HG02938 (cell line): ENCODE measurements around the gene PEX14.
"Not testable (repeated sequence)": the region's sequence is repeated elsewhere in the genome, so short reads cannot be mapped to it uniquely, and the experiment has no call there.

Experiments used
- ATAC-seq: cut with Tn5 transposase; IDR thresholded peaks from one replicate; pipeline ENCODE4 v1.9.1; 2021; ENCODE audit warnings: mild to moderate bottlenecking, moderate library complexity; ENCODE audit not compliant: unreplicated experiment

PEX14 gene

DNA sequence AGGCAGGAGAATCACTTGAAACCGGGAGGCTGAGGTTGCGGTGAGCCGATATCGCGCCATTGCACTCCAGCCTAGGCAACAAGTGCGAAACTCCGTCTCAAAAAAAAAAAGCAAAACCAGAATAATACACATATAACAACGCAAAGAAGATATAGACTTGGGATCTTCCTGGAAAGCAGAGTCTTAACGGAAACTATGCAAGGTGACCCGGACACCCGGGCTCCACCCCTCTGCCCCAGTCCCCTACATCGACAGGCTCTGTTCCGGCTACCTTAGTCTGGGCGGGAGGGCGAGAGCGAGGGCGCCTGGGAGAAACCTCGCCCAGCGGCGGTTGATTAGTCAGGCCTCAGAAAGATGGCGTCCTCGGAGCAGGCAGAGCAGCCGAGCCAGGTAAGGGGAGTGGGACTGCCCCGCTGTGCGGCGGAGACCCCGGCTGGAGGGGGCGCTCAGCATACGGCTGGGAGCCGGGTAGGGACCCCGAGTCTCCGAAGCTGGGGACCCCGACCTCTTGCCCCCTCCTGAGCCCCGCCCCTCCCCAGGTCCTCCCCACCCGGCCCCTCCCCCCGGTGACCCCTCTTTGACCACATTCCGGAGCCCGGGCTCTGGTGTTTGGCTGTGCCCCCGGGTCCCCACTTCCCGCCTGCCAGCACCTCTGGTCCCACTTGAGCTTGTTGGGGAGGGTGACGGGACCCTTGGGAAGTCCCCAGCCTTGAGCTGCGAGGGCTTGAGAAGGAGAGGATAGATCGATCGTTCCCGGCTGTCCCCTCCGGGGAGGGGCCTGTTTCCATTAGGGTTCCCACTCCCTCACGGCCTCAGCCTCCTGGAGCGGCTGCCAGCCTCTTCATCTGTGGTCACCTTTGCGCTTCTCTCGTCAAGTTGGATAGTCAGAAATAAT lies at the start of gene PEX14:
Gene PEX14 (plus strand): TSS at position 338 of the 895 bp plus-strand sequence. CDS start 17 bp downstream, at position 355.
- peak; percentile 52 for ATAC-seq

- not testable (repeated sequence) for ATAC-seq
Observed at GRCh38 chr1:10425826-10426534, 48.8 kb upstream of the PEX14 start.

DNA sequence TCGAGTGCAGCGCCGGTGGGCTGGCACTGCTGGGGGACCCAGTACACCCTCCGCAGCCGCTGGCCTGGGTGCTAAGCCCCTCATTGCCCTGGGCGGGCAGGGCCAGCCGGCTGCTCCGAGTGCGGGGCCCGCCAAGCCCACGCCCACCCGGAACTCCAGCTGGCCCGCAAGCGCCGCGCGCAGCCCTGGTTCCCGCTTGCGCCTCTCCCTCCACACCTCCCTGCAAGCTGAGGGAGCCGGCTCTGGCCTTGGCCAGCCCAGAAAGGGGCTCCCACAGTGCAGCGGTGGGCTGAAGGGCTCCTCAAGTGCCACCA lies 48.3 kb upstream of the PEX14 start:
- ATAC-seq: not testable (repeated sequence)

DNA sequence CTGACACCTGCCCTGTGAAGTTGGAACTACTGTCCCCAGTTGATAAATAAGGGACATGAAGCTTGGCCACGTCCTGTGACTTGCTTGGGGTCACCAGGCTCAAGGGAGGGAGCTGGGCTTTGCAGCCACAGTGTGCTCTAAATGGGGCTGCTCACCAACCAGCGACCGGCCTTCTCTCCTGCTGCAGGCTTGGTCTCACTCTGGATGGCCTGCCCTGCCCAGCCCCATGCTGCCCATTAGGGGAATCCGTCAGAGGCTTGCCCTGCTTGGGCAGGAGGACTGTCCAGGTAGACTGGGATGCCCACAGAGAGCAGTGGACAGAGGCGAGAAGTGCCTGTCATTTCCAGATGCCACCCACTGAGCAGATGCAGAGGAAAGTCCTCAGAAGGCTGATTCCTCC lies 45.8 kb upstream of the PEX14 start:
- no peak for ATAC-seq

DNA sequence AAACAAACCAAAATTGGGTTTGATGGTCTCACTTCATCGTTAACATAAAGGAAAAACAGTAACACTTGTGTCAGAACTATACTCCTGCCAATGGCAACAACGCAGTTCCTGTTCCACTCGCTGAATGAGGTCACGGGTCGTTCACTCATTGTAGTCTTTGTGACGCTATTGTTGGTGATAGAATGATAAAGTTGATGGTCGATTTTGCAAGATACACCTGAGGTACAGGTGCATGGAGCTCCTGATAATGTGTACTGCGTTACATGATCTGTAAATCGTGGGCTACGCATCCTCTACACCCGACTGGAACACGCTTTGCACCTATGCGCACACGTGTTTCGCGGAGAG lies 44.9 kb upstream of the PEX14 start:
- no peak for ATAC-seq

GRCh38 chr1:10430216-10431069 lies 44.3 kb upstream of the PEX14 start, which contains the start of gene CENPS:
TSS of gene CENPS (plus strand) at chr1:10430433. CDS start at chr1:10430518, 85 bp downstream.
- peak; percentile 63 for ATAC-seq

DNA sequence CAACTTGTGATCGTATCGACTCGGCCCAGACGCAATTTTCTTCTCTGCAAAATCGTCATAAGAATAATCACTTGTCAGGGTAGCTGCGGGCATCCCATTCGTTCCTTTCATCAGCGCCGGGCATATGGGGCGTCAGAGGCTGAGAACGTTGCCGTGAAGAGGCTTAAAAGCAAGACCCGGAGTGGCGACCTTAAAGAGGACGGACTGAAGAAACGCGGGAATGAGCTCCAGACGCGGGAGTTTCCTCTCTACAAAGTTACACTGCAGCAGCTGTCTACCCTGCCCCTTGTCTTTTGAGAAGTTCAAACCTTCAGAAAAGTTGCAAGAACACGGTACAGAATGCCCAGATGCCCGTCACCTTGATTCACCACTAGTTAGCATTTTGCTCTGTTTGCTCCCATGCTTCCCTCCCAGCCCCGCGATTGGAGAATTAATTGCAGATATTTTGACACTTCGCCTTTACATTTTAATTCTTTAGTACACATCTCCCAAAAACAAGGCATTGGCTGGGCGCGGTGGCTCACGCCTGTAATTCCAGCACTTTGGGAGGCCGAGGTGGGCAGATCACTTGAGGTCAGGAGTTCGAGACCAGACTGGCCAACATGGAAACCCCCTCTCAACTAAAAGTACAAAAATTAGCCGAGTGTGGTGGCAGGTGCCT lies 43.5 kb upstream of the PEX14 start:
- ATAC-seq: no peak

GRCh38 chr1:10432910-10433700 lies 41.6 kb upstream of the PEX14 start:
- ATAC-seq: no peak

DNA sequence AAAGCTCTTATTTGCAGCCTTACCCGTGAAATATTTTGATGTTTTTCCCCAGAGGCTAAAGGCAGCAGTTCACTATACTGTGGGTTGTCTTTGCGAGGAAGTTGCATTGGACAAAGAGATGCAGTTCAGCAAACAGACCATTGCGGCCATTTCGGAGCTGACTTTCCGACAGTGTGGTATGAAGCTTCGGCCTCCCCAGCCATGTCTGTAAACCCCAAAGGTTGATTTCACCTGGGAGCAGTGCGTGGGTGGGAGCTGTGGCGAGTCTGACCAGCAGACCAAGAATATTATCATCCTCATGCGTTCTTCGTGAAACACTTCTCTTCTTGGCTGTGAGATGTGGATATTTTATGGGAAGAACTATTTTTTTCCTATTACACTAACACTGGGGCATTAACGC lies 41.0 kb upstream of the PEX14 start:
- ATAC-seq: no peak

DNA sequence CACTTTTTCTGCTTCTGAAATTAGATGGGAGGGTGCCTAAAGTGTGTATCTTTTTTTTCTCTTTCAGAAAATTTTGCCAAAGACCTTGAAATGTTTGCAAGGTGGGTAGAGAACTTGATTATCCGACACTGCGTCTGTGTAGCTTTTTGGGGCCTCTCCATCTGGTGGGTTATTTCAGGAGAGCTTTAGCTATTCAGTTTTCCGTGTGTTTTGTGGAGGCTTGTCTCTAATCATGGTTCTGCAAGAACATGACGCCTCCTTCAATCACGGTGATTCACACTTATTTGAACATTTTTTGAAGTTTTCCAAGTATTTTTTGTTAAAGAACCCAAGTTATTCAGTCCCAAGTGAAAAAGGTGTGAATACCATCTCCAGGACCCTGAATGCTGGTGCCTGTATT lies 40.2 kb upstream of the PEX14 start:
- ATAC-seq: no peak

- no peak for ATAC-seq
Observed at GRCh38 chr1:10437052-10437451, 37.7 kb upstream of the PEX14 start.

DNA sequence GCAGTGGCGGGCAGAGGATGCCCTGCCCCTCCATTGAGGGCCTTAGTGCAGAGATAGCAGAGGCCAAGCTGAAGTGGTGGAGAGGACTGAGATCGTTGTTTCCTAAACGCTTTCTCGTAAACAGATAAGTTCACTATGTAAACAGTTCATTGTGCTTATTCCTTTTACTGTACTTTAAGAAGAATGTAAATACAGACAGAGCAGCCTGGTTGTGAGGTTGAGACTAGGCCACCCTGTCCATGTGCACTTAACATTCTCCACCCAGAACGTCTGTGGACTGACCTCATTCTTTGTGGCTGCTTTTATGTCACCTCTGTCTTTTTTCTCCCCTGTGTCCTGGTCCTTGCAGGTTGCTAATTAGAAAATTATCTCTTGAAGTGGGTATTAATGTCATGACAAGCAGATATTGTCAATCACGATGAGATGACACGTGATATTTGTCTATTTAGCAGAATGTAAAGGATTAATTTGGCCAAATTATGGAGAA lies 36.0 kb upstream of the PEX14 start:
- ATAC-seq: no peak

DNA sequence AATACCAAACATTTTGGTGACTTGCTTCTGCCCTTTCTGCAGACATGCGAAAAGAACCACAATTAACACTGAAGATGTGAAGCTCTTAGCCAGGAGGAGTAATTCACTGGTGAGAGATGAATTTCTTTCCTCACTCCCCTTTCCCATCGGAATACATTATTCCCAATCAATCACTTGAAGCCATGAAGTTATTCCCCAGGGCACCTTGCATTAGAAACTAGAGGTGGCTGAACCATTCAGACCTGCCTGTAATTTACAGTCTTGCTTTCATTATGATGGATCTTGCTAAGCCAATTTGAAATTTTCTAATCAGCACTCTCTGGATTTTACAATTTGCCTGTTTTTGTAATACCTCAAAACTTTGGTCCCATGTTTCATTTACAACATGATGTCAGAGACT lies 34.4 kb upstream of the PEX14 start:
- no peak for ATAC-seq

GRCh38 chr1:10440794-10441193 lies 34.0 kb upstream of the PEX14 start:
- ATAC-seq: no peak

DNA sequence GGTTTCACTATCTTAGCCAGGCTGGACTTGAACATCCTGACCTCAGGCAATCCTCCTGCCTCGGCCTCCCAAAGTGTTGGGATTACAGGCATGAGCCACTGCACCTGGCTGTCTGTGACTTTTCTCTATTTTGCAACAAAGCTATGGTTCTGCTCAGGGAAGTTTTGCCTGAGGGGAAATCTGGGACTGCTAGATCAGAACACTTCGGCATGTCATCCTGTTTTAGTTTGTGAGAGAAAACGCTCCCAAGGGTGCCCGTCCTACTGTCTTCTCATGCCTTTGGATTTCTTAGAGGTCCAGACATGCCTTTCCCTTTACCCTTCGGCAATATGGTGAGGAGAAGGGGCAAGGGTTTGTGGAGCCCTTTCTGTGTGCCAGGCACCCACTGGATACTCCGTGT lies 30.5 kb upstream of the PEX14 start:
- no peak for ATAC-seq

- no peak for ATAC-seq
Observed at GRCh38 chr1:10444795-10445397, 29.9 kb upstream of the PEX14 start.

DNA sequence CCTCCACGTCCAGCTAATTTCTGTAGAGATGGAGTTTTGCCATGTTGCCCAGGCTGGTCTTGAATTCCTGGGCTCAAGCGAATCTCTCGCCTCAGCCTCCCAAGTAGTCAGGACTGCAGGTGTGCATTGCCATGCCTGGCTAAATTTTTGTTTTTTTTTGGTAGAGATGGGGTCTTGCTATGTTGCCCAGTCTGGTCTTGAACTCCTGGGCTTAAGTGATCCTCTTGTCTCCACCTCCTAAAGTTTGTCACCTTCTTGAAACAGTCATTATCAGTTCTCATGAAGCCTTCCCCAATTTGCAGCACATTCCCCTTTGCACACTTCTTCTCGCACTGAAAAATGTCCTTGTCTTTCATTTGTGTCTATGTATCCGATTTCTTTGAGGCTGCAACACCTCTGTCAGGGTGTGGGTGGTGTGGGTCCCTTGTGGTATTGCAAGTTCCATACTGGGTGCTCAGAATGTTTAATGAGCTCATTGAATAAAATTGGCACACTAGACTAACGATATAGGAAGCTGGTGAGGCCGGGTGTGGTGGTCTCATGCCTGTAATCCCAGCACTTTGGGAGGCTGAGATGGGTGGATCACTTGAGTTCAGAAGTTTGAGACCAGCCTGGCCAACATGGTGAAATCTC lies 27.8 kb upstream of the PEX14 start:
- ATAC-seq: no peak

- ATAC-seq: no peak
Observed at GRCh38 chr1:10449751-10450150, 25.0 kb upstream of the PEX14 start, which contains the start of gene CORT. TSS of gene CORT (plus strand) at chr1:10450031. CDS start at chr1:10450224, 193 bp downstream.
